GM19324 (cell line): ENCODE measurements around the gene RMND5B.

ENCODE experiments used
- ATAC-seq: cut with Tn5 transposase; IDR thresholded peaks from one replicate; pipeline ENCODE4 v1.9.1; 2021; ENCODE audit warnings: mild to moderate bottlenecking, moderate library complexity; ENCODE audit not compliant: unreplicated experiment, low FRiP score

RMND5B gene

GRCh38 chr5:178113141-178113787 is 17.6 kb upstream of the RMND5B start, which contains the start of gene N4BP3:
Gene N4BP3 (plus strand): TSS chr5:178113532. CDS start chr5:178119584, 6,052 bp downstream.
- peak; percentile 63 for ATAC-seq

GRCh38 chr5:178113841-178114324 is 16.9 kb upstream of the RMND5B start:
- ATAC-seq: no peak

GRCh38 chr5:178114325-178115135 is 16.3 kb upstream of the RMND5B start:
- ATAC-seq: peak; percentile 27

- no peak for ATAC-seq
Measured at GRCh38 chr5:178115136-178115813, 15.5 kb upstream of the RMND5B start.

- ATAC-seq: no peak
Measured at GRCh38 chr5:178115814-178116142, 15.0 kb upstream of the RMND5B start.

GRCh38 chr5:178116143-178116885 is 14.5 kb upstream of the RMND5B start:
- ATAC-seq: no peak

GRCh38 chr5:178117923-178118701 is 12.7 kb upstream of the RMND5B start:
- no peak for ATAC-seq

GRCh38 chr5:178119915-178120606 is 10.8 kb upstream of the RMND5B start:
- no peak for ATAC-seq

GRCh38 chr5:178120607-178121357 is 10.0 kb upstream of the RMND5B start:
- peak; percentile 86 for ATAC-seq

GRCh38 chr5:178121391-178122276 is 9.2 kb upstream of the RMND5B start:
- peak; percentile 1 for ATAC-seq

- ATAC-seq: no peak
Measured at GRCh38 chr5:178122346-178122745, 8.5 kb upstream of the RMND5B start.

GRCh38 chr5:178123094-178123965 is 7.5 kb upstream of the RMND5B start:
- ATAC-seq: no peak

- ATAC-seq: no peak
Measured at GRCh38 chr5:178123966-178124925, 6.6 kb upstream of the RMND5B start.

- no peak for ATAC-seq
Measured at GRCh38 chr5:178125253-178125906, 5.4 kb upstream of the RMND5B start.

GRCh38 chr5:178126556-178126955 is 4.3 kb upstream of the RMND5B start:
- no peak for ATAC-seq
